HG03066 (cell line): Measurements from ENCODE around the gene ANKRA2.

Source experiments
- ATAC-seq: cut with Tn5 transposase; IDR thresholded peaks from one replicate; pipeline ENCODE4 v1.9.1; 2021; ENCODE audit warnings: low read depth; ENCODE audit not compliant: unreplicated experiment

The ANKRA2 gene, protein sequence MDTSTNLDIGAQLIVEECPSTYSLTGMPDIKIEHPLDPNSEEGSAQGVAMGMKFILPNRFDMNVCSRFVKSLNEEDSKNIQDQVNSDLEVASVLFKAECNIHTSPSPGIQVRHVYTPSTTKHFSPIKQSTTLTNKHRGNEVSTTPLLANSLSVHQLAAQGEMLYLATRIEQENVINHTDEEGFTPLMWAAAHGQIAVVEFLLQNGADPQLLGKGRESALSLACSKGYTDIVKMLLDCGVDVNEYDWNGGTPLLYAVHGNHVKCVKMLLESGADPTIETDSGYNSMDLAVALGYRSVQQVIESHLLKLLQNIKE

DNA sequence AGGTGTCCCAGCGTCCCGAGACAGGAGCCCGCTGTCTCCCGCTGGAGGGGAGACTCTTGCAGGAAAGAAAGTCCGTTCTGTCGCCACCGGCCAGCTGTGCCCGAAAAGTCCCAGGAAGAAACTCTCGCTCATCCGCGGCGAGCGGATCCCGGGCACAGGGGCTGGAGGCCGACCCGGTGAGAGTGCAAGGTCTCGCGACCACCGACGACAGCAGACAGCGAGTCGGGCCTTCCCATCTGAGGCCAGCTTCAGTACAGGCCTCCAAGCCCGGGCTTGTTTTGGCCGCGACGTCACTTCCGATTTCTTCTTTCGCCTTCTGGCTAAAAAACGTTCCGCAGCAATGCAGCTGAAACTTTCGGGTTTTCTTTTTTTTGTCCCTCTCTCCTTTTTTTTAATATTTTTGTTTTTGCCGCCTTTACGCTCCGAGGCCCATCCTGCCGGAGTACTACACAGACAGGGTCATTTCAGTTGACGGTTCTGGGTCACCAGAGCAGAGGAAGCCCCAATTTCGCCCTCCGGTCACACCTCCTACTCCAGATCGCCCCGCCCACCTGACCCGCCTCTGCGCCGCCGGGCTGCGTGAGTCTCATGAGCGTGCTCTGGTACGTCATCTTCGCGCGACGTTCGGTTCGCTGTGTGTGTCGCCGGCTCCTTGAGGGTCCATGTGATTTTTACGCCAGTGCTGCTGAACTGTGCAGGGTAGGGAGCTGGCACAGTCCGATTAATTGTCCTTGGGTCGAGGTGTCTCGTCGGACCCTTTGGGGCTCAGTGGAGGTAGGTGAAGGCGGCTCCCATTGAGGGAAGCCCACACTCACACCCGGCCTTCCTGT, at the start of gene ANKRA2, which contains the start of gene UTP15:
TSS of gene ANKRA2 (minus strand) at position 501 of the 830 bp plus-strand sequence. CDS start 2,758 bp downstream, outside the sequence.
TSS of gene UTP15 (plus strand) at position 605 of the 830 bp plus-strand sequence. CDS start 1,602 bp downstream, outside the sequence.
- peak; percentile 94 for ATAC-seq

DNA sequence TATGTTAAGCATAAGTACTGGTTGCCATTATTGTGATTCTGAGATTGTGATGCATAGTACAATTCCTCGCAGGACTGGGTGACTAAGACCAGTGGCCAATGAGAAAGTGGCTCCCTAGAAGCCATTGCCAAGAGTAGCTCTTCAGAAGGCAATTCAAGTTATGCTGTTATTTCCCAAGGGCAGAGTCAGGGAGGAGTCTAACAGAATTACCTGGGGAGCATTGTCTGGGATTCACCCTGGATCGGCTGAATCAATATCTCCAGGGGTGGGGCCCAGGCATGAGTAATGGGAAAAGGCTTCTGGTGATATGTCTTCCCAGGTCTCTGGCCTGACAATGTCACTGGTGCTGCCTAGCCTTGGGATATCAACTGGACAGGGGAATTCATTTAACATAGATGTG, 49.6 kb upstream of the ANKRA2 start:
- no peak for ATAC-seq

DNA sequence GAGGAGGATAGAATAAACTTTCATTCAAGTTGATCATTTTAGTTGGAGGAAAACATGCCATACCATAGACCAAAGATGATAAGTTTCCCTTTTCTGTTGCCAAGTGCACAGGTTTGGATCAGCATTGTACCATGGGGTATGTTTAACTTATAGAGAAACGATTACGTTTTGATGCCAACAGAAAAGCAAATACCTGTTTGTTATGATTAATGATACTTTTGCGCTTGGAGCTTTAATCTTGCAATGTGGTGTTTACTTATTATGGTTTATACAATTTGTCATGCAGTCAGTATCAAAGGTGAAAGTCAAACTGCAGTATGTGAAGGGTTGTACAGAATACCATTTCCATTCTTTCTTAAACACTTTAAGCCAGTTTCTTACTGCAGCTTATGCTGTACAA, 47.4 kb upstream of the ANKRA2 start:
- no peak for ATAC-seq

DNA sequence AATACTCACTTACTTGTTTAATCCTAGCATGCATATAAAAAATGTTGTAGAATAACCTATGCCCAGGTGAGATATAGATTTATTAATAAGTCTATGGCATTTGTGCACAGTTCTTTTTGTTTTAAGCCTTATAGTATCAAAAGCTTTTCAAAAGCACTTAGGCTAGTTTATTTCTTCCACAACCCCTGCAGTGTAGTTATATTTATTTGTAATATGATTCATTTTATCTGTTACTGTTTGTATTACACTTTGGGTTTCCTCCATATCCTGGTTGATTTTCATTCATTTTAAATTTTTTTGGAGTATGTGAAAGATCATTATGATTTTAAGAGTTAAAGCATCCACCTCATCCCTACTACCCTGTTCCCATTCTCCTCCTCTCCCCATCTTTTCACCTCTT, 41.8 kb upstream of the ANKRA2 start:
- no peak for ATAC-seq

DNA sequence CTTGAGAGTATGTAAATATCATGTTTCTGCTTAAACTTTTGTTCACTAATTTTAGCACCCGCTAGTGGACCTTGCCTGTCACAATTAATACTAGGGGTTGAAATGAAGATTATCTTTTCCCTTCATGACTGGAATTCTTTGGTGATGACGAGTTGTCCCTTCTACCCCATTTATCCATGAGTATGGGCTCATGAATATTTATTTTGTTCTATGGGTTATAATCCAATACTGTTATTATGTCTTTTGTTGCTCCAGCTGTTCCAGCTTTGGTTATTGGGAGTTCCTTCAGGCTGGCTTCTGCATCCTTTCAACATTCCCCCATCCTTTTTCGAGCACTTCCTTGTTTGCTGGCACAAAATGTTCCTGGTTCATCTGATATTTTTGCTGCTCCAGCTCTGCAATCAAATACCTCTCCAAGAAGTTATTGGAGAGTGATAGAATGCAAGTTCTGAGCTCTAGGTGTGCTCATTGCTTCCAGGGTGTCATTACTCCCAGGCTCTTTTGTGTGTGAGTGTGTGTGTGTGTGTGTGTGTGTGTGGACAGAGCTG, 40.8 kb upstream of the ANKRA2 start:
- no peak for ATAC-seq

DNA sequence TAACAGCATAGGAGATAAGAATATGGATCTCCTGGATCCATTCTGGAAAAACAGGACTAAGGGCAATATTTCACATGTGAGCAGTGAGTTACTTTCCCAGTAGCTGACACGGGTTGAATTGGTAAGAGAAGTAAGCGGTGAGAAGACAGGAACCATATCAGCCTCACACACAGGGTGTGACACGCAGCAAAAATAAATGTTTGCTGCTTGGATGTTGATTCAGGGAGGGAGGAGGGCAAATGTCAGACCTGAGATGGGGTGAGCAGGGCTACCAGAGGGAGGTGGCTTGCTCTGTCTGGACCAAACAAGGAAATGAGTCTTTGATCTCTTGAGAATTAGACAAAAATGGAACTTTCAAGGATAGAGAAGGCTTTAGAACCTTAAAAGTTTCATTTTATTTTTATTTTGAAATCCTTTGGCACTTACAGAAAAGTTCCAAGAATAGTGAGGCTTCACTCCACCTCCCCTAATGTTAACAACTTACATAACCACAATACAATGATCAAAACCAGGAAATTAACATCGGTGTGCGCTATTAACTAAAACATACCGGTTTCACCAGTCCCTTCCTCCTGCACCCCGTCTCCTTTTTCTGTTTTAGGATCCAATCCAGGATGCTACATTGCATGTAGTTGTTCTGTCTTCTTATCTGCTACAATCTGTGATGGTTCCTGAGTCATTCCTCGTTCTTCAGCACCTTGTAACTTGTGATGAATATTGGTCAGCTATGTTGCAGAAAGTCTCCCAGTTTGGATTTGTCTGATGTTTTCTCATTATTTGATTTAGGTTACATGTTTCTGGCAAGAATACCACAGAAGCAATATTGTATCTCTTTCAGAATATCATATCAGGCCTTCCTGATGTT, 40.0 kb upstream of the ANKRA2 start:
- no peak for ATAC-seq

DNA sequence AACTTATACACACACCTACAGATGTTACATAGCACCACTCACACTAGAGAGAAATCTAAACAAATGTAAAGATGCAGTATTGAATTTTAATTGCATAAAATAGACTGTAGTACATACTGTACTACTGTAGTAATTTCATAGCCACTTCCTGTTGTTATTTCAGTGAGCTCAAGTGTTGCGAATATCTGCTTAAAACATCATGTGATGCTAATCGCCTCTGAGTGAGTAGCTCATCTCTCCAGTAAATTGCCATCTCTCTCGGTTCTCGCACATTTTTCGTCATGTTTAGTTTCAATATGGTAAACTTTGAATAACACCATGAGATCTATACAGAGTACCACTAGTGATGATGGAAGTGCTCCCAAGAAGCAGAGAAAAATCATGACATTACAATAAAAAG, 38.6 kb upstream of the ANKRA2 start:
- ATAC-seq: no peak

DNA sequence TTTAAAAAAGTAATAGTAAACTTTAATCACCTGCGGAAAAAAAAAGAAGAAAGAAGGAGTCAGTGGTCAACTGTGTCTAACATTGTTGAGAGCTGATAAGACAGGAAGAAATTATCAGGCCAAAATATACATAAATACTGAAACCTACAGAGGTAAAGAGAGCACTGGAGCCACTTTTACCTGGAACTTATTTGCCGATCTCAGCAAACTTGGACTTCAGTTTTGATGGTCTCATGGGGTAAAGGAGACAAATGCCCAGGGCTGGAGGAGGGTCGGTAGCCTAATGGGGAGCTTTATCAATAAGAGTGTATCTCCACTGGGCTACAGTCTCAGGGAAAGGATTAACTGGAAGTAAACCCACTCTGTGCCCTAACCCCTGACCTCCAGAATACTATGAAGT, 33.9 kb upstream of the ANKRA2 start:
- ATAC-seq: no peak

DNA sequence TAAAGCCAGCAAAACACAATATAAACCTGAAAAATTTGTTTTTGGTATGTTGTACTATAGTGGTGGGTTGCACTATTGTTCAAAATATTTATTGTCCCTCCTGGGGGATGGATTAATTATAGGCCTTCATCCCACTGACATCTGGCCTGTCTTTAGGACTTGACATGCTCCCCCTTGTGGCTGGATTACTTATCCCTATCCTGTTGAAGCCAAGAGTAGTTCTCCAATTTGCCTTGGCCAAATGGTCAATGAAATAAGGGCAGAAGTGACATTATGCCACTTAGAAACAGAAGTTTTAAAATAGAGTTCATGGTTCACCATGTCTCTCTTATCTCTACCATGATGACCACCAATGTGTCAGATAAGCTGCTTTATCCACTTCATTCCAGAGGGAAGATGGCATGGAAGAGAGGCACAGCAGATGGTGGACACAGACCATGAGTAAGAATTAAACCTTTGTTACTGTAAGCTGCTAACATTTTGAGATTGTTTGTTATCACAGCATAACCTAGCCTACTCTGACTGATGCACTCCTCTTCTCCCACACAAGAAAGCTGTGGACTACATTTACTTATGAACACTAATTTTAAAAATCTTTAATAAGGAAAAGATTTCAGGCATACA, 31.4 kb upstream of the ANKRA2 start:
- no peak for ATAC-seq

DNA sequence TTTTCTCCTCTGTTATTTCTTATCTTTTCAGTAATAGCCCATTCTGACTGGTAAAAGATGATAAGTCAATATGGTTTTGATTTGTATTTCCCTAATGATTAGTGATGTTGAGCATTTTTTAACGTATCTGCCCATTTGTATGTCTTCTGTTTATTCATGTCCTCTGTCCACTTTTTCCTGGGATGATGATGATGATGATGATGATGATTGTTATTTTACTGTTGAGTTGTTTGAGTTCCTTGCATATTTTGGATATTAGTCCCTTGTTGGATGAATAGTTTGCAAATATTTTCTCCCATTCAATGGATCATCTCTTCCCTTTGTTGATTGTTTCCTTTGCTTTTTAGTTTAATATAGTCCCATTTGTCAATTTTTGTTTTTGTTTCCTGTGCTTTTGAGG, 27.1 kb upstream of the ANKRA2 start:
- no peak for ATAC-seq

DNA sequence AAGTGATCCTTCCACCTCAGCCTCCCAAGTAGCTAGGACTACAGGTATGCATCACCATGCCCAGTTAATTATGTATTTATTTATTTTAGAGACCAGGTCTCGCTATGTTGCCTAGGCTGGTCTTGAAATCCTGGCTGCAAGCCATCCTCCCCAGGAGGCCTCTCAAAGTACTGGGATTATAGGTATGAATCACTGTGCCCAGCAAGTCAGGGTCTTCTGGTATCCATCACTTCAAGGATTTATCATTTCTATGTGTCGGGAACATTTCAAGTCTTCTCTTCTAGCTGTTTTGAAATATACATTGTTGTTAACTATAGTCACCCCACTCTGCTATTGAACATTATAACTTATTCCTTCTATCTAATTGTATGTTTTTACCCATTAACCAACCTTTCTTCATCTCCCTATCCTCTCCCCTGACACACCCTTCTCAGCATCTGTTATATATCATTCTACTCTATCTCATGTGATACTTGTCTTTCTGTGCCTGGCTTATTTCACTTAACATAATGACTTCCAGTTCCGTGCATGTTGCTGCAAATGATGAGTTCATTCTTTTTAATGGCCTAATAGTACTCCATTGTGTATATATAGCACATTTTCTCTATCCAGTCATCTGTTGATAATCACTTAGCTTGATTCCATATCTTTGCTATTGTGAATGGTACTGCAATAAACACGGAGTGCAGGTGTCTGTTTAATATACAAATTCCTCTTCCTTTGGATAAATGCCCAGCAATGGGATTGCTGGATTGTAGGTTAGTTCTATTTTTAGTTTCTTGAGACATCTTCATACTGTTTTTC, 26.5 kb upstream of the ANKRA2 start:
- no peak for ATAC-seq

DNA sequence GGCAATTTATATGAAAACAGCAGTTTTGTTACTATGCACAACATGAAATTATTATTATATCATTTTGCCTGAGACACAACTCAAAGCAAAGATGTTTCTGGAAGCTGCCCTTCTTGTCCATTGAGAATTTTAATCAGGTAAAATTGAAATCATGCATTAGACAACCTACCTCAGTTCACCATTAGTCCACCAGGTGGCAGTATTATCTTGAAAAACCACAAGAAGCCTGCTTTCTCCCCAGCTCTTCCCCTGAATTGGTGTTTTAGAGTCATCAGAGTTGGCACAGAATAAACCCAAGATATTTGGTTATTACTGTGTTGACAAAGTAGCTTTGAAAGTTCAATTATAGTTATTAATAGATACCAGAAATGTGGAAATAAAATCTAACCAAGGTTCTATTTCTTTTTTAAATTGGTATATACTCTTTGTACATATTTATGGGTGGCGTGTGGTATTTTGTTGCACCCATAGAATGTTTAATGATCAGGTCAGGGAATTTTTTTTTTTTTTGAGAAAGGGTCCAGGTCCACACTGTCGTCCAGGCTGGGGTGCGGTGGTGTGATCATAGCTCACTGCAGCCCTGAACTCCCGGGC, 25.8 kb upstream of the ANKRA2 start:
- ATAC-seq: no peak

DNA sequence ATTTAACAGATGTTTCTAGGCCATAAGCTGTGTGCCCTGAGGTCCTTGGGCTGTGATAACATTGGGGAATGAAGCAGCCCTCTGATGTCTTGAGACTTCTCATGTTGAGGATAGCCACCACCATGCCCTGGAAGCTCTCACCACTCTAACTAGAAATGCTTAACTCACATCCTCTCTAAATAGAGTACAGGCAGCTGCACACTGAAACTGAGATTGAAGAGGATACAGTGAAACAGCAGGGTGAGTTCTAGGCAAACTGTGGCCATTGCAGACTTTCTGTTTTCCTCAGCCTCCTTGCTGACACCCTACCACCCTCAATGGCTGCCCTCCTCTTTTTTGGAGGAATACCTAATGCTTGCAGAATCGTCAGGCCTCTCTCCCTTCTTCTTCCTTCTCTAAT, 22.5 kb upstream of the ANKRA2 start:
- no peak for ATAC-seq

DNA sequence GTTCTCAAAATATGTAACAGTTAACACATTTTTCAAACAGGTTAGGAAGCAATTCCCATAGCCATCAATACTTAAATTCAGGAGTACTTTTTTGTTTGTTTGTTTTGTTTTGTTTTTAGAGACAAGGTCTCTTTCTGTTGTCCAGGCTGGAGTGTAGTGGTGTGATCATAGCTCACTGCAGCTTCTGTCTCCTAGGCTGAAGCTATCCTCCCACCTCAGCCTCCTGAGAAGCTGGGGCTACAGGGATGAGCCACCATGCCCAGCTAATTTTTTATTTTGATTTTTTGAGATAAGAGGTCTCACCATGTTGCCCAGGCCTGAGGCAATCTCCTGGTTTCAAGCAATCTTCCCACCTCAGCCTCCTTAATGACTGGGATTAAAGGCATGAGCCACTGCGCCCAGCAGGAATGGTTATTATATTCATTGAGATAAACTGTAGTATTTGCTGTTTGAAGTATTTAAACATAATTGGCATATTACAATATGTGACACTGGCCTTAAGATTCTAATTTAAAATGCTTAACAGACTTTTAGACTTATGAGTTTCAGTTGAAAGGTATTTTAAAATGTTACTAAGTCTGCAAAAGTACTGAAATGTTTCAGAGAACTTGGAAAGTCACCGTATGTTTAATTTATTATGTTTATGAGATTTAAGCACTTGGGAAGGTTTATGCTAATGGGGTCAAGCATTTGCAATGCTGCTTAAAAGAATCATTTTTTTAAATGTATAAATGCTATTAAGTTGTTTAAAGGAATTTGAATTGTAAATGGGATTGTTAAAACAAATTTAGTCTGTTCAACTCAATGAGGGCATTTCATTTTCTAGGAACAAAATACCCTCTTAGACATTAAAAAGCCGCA, 17.1 kb upstream of the ANKRA2 start:
- ATAC-seq: no peak

DNA sequence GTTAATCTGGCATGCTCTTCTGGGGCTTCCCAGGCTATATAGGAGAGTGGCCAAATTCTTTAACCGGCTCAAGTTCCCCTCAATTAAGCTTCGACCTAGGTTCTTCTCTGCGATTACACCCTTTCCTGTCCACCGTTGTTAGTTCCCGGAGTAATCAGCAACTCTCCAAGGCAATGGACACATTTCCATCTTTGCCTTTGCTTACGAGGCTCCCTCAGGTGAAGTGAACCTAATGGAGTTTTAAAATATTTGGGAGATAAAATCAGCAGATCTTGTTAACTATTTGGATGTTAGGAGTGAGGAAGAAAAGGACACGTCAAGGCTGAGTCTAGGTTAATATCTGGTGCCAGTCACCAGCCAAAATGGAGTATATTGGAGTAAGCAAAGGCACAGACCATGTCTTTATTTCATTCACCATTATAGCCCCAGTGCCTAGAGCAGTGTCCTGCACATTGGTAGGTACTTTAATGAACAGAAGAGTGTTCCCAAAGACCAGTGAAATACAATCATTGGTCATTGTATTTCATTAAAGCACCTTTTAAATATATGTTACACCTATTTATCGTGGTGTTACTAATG, 619 bp upstream of the ANKRA2 start:
- peak; percentile 33 for ATAC-seq

DNA sequence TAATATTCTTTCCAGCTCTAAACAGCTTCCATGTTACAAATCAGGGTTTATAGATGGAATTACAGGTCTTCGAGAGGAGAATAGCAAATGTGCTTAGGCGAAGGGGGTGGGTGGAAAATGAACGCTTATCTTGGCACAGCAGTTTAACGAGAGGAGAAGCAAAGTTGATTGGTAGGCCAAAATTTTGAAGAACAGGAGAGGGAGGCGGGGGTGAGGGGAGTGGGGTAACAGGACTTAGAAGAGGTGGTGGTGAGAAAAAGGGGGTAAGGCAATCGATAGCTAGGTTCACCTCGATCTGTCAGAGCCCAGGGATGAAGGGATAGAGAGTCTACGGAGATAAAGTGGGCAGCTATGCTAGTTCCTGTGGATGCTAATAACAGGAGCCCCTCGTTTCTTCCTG, 764 bp downstream of the ANKRA2 start:
- no peak for ATAC-seq

DNA sequence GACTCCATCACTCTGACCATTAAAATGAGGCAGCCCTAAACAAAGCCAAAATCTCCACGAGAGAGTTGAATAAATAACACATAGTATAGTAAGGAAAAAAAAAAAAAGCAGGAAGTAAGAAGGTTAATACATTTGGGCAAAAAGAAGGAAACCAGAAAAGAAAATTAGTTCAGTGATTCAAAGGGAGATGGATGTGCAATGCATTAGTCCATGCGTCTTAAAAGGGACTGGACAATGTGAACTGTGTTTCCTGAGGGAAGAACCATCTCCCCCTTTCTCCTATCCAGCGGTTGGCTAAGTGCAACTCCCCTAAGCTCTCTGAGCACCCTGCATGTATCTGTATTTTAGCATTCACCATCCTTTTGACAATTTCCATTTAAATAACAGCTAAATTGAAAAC, 1.4 kb downstream of the ANKRA2 start:
- ATAC-seq: no peak

DNA sequence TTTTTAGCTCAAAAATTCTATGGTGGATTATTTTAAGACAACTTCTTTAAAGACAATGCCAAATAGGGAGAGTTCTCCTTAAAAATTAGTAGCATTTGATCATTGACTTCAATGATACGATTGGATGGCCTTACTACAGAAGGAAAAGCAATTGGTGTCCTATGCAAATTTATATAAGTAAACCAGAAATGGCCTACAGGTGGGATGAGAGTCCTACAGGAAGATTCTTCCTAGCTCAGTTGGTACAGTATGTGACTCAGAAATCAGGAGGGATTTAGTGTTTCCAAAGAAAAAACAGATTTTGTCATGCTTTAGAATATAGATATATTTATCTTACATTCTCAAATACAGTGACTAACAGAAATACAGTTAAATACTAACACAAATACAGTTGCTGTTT, 6.5 kb downstream of the ANKRA2 start:
- ATAC-seq: no peak
